Activated T-helper 2 cell treated with anti-CD3 and anti-CD28 coated beads, Interferon-gamma antibody, Interleukin-2, Interleukin-4, amounts not matched to agents 10 μg/mL and 5 μg/mL and 100 μg/mL, durations not matched to agents 14 hours and 24 hours and 36 hours (primary cell): ENCODE results near the gene IQCH. TPM values are rescaled to one million over a fixed set of nuclear protein-coding genes. Genes with fewer than 3 reads are reported as not detected.
"Not testable (repeated sequence)": the region's sequence is repeated elsewhere in the genome, so short reads cannot be mapped to it uniquely, and the experiment has no call there.

ENCODE experiments used
- DNase-seq: peaks from one replicate; pipeline ENCODE4 v3.0.0; 2021; ENCODE audit warnings: low spot score
- H3K27ac Mint-ChIP-seq: one replicate; pipeline ENCODE4 v1.8.0; 2021; ENCODE audit warnings: mixed read lengths
- H3K27me3 Mint-ChIP-seq: one replicate; pipeline ENCODE4 v1.8.0; 2021; ENCODE audit warnings: low read depth, mixed read lengths
- H3K36me3 Mint-ChIP-seq: one replicate; pipeline ENCODE4 v1.8.0; 2021; ENCODE audit warnings: low read depth, mixed read lengths
- H3K4me1 Mint-ChIP-seq: one replicate; pipeline ENCODE4 v1.8.0; 2021; ENCODE audit warnings: low read depth, mixed read lengths
- H3K4me3 Mint-ChIP-seq: one replicate; pipeline ENCODE4 v1.8.0; 2021; ENCODE audit warnings: low read depth, mild to moderate bottlenecking, moderate library complexity, mixed read lengths
- H3K9me3 Mint-ChIP-seq: one replicate; pipeline ENCODE4 v1.8.0; 2021; ENCODE audit warnings: mixed read lengths
- intact Hi-C: fragments of 100-400 bp; cut with micrococcal nuclease; formaldehyde crosslinking; loops from one replicate; pipeline ENCODE4 v1.15.1; 2023
- total RNA-seq: library from RNA; stranded (reverse); gene quantifications from 2 replicates; pipeline ENCODE4 v1.2.3, GENCODE V29; 2022

The IQCH gene
- total RNA-seq, 1 donor from 2014 or later, result 0.68 TPM

DNA sequence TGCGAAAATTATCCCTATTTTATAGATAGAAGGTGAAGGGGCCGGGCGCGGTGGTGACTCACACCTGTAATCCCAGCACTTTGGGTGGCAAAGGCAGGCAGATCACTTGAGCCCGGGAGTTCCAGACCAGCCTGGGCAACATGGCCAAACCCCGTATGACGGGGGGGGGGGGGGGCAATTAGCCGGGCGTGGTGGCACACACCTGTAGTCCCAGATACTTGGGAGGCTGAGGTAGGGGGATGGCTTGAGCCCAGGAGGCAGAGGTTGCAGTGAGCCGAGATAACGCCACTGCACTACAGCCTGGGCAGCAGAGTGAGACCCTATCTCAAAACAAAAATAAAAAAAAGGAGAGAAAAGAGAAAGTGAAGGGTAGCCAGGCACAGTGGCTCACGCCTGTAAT lies 1.5 kb upstream of the IQCH start:
- peaks cover 16% of the 10 kb centered on the region for H3K36me3 Mint-ChIP-seq
- H3K27ac Mint-ChIP-seq, result peak overlapping the region; percentile 96
- peaks cover 12% of the 10 kb centered on the region for H3K27me3 Mint-ChIP-seq
- H3K4me3 Mint-ChIP-seq, result peak overlapping the region; percentile 94
- DNase-seq, result no peak
- H3K9me3 Mint-ChIP-seq, result no peaks in the 10 kb centered on the region
- intact Hi-C loops, result no loop called here
- H3K4me1 Mint-ChIP-seq, result peaks cover 40% of the 10 kb centered on the region

DNA sequence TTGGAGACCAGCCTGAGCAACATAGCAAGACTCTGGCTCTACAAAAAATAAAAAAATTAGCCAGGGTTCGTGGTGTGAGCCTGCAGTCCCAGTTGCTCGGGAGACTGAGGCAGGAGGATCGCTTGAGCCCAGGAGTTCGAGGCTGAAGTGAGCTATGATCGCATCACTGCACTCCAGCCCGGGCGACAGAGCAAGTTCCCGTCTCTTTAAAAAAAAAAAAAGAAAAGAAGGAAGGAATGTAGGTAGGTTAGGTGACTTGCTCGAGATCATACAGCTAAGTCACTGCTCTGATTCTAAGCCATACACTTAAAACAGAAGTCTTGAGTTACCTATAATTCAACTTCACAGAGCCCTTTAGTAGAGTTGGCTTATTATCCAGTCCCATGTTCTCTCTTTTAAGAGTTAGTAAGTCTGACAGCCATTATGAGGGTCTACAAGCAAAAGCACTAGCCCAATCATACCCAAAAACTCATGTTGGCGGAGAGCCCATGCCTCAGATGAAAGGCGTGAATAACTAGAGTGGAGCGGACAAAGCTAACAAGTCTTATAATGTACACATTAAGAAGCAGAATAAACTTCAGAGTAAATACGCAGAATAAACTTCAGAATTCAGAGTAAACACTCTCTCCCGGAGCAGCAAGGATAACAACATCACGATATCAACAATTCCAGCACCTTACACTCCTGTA lies 893 bp upstream of the IQCH start:
- peak overlapping the region; percentile 94 for H3K4me3 Mint-ChIP-seq
- intact Hi-C loops, result loop anchor here (1.0 to 2.0 kb wide), 2 partner anchors 12 to 307 kb away; no protein-coding TSS in a partner anchor
- peaks cover 12% of the 10 kb centered on the region for H3K27me3 Mint-ChIP-seq
- H3K36me3 Mint-ChIP-seq, result peaks cover 13% of the 10 kb centered on the region
- peak overlapping the region; percentile 96 for H3K27ac Mint-ChIP-seq
- DNase-seq, result no peak
- H3K9me3 Mint-ChIP-seq, result no peaks in the 10 kb centered on the region
- peaks cover 36% of the 10 kb centered on the region for H3K4me1 Mint-ChIP-seq

DNA sequence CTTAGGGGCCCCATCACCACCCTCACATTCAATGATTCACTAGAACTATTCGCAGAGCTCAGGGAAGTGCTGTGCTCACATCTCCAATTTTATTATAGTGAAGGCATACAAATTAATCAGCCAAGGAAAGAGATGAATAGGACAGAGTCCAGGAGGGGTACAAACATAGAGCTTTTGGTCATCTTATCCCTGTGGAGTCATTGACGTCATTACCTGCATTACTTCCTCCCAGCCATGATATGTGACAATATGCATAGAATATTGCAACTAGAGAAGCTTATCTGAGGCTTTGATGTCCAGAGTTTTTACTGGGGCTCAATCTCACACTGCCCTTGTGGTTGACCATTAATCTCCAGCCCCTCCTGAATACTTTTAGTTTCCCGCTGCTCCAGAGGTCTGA lies 1.5 kb downstream of the IQCH start:
- H3K4me1 Mint-ChIP-seq, result peaks cover 30% of the 10 kb centered on the region
- no peak overlapping the region for H3K27ac Mint-ChIP-seq
- H3K9me3 Mint-ChIP-seq, result no peaks in the 10 kb centered on the region
- peaks cover 6% of the 10 kb centered on the region for H3K36me3 Mint-ChIP-seq
- peak overlapping the region; percentile 94 for H3K4me3 Mint-ChIP-seq
- peaks cover 14% of the 10 kb centered on the region for H3K27me3 Mint-ChIP-seq
- intact Hi-C loops, result no loop called here
- no peak for DNase-seq

DNA sequence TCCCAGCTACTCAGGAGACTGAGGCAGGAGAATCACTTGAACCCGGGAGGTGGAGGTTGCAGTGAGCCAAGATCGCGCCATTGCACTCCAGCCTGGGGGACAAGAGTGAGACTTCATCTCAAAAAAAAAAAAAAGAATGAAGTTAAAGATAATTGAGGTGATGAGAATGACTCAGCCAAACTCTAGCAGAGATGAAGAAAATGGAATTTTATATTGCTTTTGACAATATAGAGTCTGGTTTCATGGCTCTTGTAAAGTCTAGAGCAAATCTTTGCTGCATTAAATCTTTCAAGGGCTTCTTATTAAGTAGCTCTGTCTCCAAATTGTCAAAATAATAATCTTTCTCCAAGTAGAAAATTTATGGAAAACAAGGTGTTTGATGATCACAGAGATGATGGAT lies 3.8 kb downstream of the IQCH start:
- intact Hi-C loops, DNase-seq, H3K4me3 Mint-ChIP-seq, H3K27ac Mint-ChIP-seq, H3K36me3 Mint-ChIP-seq, H3K9me3 Mint-ChIP-seq: not testable (repeated sequence)
- Mint-ChIP-seq H3K27me3 (peaks cover 15% of the 10 kb centered on the region), H3K4me1 (peaks cover 14% of the 10 kb centered on the region)

DNA sequence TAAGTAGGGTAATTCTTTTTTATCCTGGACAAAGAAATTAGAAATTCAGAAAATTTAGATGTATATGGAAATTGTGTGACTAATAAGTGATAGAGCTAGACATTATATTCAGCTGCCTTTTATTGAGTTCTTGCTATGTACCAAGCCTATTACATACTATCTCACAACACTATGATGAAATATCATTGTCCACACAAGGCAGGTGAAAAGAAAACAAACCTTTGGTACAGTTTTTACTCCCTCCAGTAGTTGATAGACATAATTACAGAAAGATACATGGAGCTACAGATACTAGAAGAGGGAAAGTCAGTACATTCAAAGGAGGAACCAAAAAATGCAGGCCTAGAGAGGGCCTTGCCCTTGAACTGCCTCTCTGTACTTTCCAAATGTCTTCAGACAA lies 4.8 kb downstream of the IQCH start:
- intact Hi-C loops, result no loop called here
- H3K4me3 Mint-ChIP-seq, result no peak overlapping the region
- no peak for DNase-seq
- no peaks in the 10 kb centered on the region for H3K36me3 Mint-ChIP-seq
- H3K4me1 Mint-ChIP-seq, result peaks cover 8% of the 10 kb centered on the region
- H3K27me3 Mint-ChIP-seq, result peaks cover 15% of the 10 kb centered on the region
- H3K9me3 Mint-ChIP-seq, result no peaks in the 10 kb centered on the region
- H3K27ac Mint-ChIP-seq, result no peak overlapping the region

DNA sequence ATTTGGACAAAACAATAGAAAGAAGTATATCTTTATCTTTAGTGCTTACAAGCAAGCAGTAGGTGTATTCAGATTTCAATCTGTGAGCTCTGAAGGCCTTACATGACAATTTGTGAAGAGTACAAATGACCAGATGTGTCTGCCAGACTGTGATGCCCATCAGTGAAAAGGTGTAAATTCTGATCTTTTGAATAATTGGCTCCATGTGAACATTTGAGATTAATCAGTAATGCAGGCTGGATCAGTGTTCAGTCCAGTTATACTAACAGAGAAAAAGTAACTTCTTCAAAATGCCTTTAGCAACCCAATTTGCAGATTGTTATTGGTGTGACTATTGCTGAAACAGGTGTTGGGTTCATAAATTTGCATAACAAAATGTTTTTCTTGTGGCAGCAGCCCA lies 5.2 kb downstream of the IQCH start:
- Mint-ChIP-seq H3K9me3 (no peaks in the 10 kb centered on the region), H3K36me3 (no peaks in the 10 kb centered on the region), H3K4me3 (no peak overlapping the region), H3K27ac (no peak overlapping the region), H3K27me3 (peaks cover 17% of the 10 kb centered on the region), H3K4me1 (peaks cover 9% of the 10 kb centered on the region)
- intact Hi-C loops, result no loop called here
- no peak for DNase-seq

DNA sequence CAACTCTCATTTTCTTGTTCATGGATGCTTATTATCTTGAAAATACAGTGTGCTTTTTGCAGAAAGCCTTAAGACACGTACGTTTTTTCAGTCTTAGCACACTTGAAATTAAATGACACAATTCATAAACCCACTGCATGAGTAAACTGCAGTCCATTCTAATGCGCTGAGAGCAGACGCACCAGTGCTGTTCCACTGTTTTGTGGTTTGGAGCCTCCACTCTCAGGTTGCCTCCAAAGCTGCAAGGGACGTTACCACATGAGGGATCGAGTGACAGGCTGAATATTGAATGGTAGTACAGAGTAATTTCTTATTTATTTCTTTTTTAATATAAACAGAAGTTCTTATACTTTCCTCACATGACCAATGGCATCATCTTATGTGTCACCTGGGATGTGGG lies 12.3 kb downstream of the IQCH start:
- peaks cover 34% of the 10 kb centered on the region for H3K27me3 Mint-ChIP-seq
- no peak overlapping the region for H3K4me3 Mint-ChIP-seq
- no peaks in the 10 kb centered on the region for H3K9me3 Mint-ChIP-seq
- no peak for DNase-seq
- intact Hi-C loops, result no loop called here
- H3K27ac Mint-ChIP-seq, result no peak overlapping the region
- peaks cover 9% of the 10 kb centered on the region for H3K4me1 Mint-ChIP-seq
- H3K36me3 Mint-ChIP-seq, result no peaks in the 10 kb centered on the region

DNA sequence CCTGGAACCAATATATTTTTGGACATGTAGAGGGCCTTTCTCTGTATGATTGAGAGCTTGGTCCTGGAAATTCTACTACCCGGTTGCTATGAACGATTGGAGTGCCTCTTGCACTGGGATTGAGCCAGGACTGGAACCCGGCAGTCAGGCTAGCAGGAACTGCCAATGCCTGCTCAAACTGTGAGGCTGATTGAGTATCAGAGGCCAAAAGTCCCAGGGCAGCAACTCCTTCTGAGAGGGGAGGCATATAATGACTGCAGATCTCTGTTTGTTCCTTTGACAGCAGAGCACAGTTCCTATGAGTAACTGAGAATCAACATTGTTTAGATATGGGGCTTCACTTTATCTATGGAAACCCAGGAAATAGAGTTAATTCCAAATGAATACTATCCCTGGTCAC lies 12.9 kb downstream of the IQCH start:
- H3K9me3 Mint-ChIP-seq, result no peaks in the 10 kb centered on the region
- no peak overlapping the region for H3K4me3 Mint-ChIP-seq
- intact Hi-C loops, result no loop called here
- DNase-seq, result no peak
- peaks cover 9% of the 10 kb centered on the region for H3K4me1 Mint-ChIP-seq
- H3K27me3 Mint-ChIP-seq, result peaks cover 35% of the 10 kb centered on the region
- H3K36me3 Mint-ChIP-seq, result no peaks in the 10 kb centered on the region
- no peak overlapping the region for H3K27ac Mint-ChIP-seq

DNA sequence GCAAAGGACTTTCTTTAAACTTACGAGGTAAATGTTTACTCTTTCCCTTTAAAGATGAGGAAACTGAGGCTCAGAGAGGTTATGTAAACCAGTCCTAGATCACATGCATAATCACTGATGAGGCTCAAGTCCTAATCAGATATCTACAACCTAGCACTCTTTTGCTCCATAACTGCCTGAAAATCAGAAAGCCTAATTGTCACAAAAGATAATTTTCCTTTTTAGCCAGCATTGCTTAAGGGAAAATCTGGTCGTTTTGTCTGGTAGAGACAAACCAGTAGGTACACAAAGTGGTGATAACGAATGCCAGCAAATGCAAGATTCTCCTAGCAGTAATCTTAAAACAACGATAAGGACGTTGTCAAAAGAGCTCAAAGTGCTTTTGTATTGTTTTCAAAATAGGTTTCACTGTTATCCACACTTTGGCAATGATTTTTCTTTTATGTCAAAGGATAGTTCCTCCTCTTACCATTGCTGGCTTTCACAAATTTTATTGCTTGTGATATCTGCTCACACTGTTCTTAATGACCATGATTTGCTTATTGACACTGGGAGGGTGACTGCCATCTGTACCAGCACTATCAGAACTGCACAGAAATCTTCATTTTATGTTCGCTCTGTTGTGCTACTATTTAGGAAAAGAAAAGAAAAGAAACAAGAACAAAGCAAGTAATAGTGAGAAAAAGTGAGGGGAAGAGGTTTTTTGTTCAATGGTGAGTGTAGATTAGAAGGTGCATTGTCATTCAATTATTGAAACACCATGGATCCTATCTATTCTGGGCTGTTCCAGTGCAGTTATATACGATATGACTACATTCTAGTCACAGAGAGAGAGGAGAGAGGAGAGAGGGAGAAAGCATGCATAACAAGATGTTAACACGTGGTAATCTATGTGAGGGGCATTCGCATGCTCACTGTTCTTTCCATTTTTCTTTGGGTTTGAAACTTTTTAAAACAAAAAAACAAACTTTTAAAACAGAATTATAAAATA lies 13.7 kb downstream of the IQCH start:
- H3K27me3 Mint-ChIP-seq, result peaks cover 39% of the 10 kb centered on the region
- H3K27ac Mint-ChIP-seq, result no peak overlapping the region
- H3K4me1 Mint-ChIP-seq, result peaks cover 9% of the 10 kb centered on the region
- H3K36me3 Mint-ChIP-seq, result no peaks in the 10 kb centered on the region
- DNase-seq, result no peak
- intact Hi-C loops, result no loop called here
- H3K9me3 Mint-ChIP-seq, result no peaks in the 10 kb centered on the region
- H3K4me3 Mint-ChIP-seq, result no peak overlapping the region

DNA sequence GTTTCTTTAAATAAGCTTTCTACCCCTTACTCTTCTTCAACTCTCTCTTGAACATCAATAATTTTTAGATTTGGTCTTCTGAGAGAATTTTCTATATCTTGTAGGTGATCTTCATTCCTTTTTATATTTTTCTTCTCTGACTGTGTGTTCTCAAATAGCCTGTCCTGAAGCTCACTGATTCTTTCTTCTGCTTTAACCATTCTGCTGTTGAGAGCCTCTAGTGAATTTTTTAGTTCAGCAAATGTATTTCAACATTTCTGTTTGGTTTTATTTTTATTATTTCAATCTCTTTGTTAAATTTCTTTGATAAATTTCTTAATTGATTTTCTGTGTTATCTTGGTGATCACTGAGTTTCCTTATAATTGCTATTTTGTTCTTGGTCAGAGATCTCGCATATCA lies 19.6 kb downstream of the IQCH start:
- H3K27me3 Mint-ChIP-seq, result peaks cover 50% of the 10 kb centered on the region
- no peaks in the 10 kb centered on the region for H3K36me3 Mint-ChIP-seq
- no peak overlapping the region for H3K4me3 Mint-ChIP-seq
- no peaks in the 10 kb centered on the region for H3K4me1 Mint-ChIP-seq
- intact Hi-C loops, result no loop called here
- no peak overlapping the region for H3K27ac Mint-ChIP-seq
- peaks cover 10% of the 10 kb centered on the region for H3K9me3 Mint-ChIP-seq
- no peak for DNase-seq

DNA sequence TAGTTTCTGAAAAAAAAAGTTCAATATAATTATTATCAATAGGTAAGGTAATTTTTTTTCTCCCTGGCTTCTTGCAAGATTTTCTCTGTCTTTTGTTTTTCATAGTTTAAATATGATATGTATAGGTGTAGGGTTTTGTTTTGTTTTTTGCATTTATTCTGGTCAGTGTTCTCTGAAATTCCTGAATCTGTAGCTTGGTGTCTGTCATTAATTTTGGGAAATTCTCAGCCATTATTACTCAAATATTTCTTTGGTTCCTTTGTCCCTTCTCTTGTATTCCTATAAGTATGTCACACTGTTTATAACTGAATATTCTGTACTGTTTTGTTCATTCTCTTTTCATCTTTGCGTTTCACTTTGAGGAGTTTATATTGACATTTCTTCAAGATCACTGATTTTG lies 22.1 kb downstream of the IQCH start:
- Mint-ChIP-seq H3K27me3 (peaks cover 39% of the 10 kb centered on the region), H3K36me3 (no peaks in the 10 kb centered on the region), H3K27ac (no peak overlapping the region), H3K4me3 (no peak overlapping the region), H3K4me1 (no peaks in the 10 kb centered on the region), H3K9me3 (peaks cover 10% of the 10 kb centered on the region)
- intact Hi-C loops, result no loop called here
- DNase-seq, result no peak

DNA sequence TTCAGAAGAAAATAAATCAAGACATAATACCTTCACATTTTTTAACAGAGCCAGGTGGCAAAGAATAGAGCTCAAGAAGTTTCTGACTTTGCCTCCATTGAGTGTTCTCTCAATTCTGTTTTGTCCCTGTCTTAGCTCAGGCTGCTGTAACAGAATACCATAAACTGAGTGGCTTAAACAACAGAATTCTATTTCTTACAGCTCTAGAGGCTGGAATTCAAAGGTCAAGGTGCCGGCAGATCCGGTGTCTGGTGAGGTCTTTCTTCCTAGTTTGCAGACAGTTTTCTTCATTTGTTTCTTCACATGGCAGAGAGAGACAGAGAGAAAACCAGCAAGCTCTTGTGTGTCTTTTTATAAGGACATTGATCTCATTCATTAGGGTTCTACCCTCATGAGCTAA lies 25.6 kb downstream of the IQCH start:
- Mint-ChIP-seq H3K27me3 (peaks cover 36% of the 10 kb centered on the region), H3K36me3 (no peaks in the 10 kb centered on the region), H3K9me3 (peaks cover under 1% of the 10 kb centered on the region), H3K4me1 (no peaks in the 10 kb centered on the region), H3K27ac (no peak overlapping the region), H3K4me3 (no peak overlapping the region)
- no peak for DNase-seq
- intact Hi-C loops, result no loop called here

DNA sequence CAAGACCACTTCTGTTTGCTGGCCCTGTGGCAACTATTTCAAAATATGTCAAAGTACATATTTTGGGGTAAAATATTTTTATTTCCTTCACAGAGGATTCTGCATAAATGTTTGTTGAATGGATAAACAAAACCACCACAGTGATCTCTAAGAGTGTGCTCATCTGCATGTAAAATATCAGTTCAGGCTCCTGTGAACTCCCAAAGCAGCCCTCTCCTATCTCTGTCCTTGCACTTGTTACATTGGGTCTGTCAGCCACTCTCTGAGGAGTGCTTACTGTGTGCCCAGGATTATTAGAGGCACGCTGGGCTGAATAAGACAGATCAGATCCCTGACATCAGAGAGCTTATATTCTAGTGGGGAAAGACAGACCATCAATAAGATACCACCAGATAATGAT lies 27.1 kb downstream of the IQCH start:
- H3K4me3 Mint-ChIP-seq, result no peak overlapping the region
- no peak for DNase-seq
- intact Hi-C loops, result no loop called here
- peaks cover 10% of the 10 kb centered on the region for H3K9me3 Mint-ChIP-seq
- H3K4me1 Mint-ChIP-seq, result no peaks in the 10 kb centered on the region
- no peaks in the 10 kb centered on the region for H3K36me3 Mint-ChIP-seq
- no peak overlapping the region for H3K27ac Mint-ChIP-seq
- H3K27me3 Mint-ChIP-seq, result peaks cover 33% of the 10 kb centered on the region
